IMR-90 (cell line): ENCODE results near the gene CETP. TPM values are rescaled to one million over a fixed set of nuclear protein-coding genes. Genes with fewer than 3 reads are reported as not detected.

ENCODE experiments used
- ATAC-seq: fragments of 200-7000 bp; cut with Tn5 transposase; 2 replicates; pipeline ENCODE4 v1.9.1; 2020; ENCODE audit warnings: low read depth, mild to moderate bottlenecking, moderate library complexity
- BruUV-seq: library from RNA; stranded (reverse); fragments of 400-500 nt; replicated peaks from 2 replicates; lab custom pipeline; 2021; lab: Mats Ljungman, UMichigan
- CTCF ChIA-PET: fragments of 300-600 bp; formaldehyde crosslinking; extraction: SDS; loops from one replicate; lab custom pipeline; 2021; ENCODE audit warnings: antibody characterized with exemption; lab: Yijun Ruan, JAX
- POLR2A ChIA-PET: fragments of 300-600 bp; sonication (Branson Sonifier 250); formaldehyde crosslinking; loops from one replicate; lab custom pipeline; 2022; ENCODE audit warnings: antibody characterized with exemption; ENCODE audit not compliant: unreplicated experiment; lab: Charles Lee
- DNase-seq: peaks from one replicate; pipeline ENCODE4 v3.0.0; 2013
- H2AFZ ChIP-seq: replicated peaks from 2 replicates; pipeline ENCODE3; 2013; ENCODE audit warnings: low read length, mild to moderate bottlenecking; ENCODE audit not compliant: poor library complexity
- H2AK5ac ChIP-seq: 2 replicates; pipeline ENCODE4 v1.6.1; 2013; ENCODE audit warnings: low read depth, low read length, inconsistent platforms
- H2AK9ac ChIP-seq: replicated peaks from 2 replicates; pipeline ENCODE3; 2013; ENCODE audit warnings: mild to moderate bottlenecking, low read depth, low read length, moderate library complexity; ENCODE audit not compliant: poor library complexity
- H2BK120ac ChIP-seq: 2 replicates; pipeline ENCODE4 v1.6.1; 2013; ENCODE audit warnings: low read depth, low read length, inconsistent platforms
- H2BK15ac ChIP-seq: 3 replicates; pipeline ENCODE4 v1.6.1; 2013; ENCODE audit warnings: low read depth, low read length, inconsistent platforms
- H2BK20ac ChIP-seq: 2 replicates; pipeline ENCODE4 v1.6.1; 2013; ENCODE audit warnings: low read depth, mild to moderate bottlenecking, inconsistent platforms, low read length, moderate library complexity
- H2BK5ac ChIP-seq: 2 replicates; pipeline ENCODE4 v1.6.1; 2013; ENCODE audit warnings: mild to moderate bottlenecking, low read depth, low read length, inconsistent platforms; ENCODE audit not compliant: poor library complexity, severe bottlenecking
- H3K14ac ChIP-seq: replicated peaks from 2 replicates; pipeline ENCODE4 v1.6.1; 2013; ENCODE audit warnings: low read depth, low read length, inconsistent platforms
- H3K18ac ChIP-seq: 2 replicates; pipeline ENCODE4 v1.6.1; 2013; ENCODE audit warnings: low read depth, low read length, control low read depth
- H3K23ac ChIP-seq: 2 replicates; pipeline ENCODE4 v1.6.1; 2013; ENCODE audit warnings: low read depth, low read length, inconsistent platforms
- H3K27ac ChIP-seq: 2 replicates; pipeline ENCODE4 v1.5.1; 2013; ENCODE audit warnings: mild to moderate bottlenecking, control low read depth, low read length; ENCODE audit not compliant: insufficient read depth
- H3K27me3 ChIP-seq: 2 replicates; pipeline ENCODE4 v1.6.1; 2013; ENCODE audit warnings: low read length; ENCODE audit not compliant: control insufficient read depth, insufficient read depth
- H3K36me3 ChIP-seq: 2 replicates; pipeline ENCODE4 v1.6.1; 2013; ENCODE audit warnings: low read length, mixed read lengths; ENCODE audit not compliant: control insufficient read depth, insufficient read depth
- H3K4ac ChIP-seq: 2 replicates; pipeline ENCODE4 v1.6.1; 2013; ENCODE audit warnings: low read depth, low read length, inconsistent platforms
- H3K4me1 ChIP-seq: 2 replicates; pipeline ENCODE4 v1.6.1; 2013; ENCODE audit warnings: low read length, mixed read lengths; ENCODE audit not compliant: control insufficient read depth, insufficient read depth
- H3K4me2 ChIP-seq: 2 replicates; pipeline ENCODE4 v1.6.1; 2013; ENCODE audit warnings: low read depth, mild to moderate bottlenecking, control low read depth, low read length, moderate library complexity
- H3K4me3 ChIP-seq: 2 replicates; pipeline ENCODE4 v1.5.1; 2013; ENCODE audit warnings: low read depth, mild to moderate bottlenecking, control low read depth, low read length, moderate library complexity; ENCODE audit not compliant: insufficient read depth
- H3K56ac ChIP-seq: 2 replicates; pipeline ENCODE4 v1.6.1; 2013; ENCODE audit warnings: low read length, inconsistent platforms; ENCODE audit not compliant: insufficient read depth; ENCODE audit errors: extremely low read depth
- H3K79me1 ChIP-seq, 2 experiments: 2 replicates each; pipeline ENCODE4 v1.6.1; 2013; ENCODE audit warnings: low read length in 2 of 2, inconsistent platforms in 1 of 2, low read depth in 1 of 2
- H3K9ac ChIP-seq: 2 replicates; pipeline ENCODE4 v1.6.1; 2013; ENCODE audit warnings: low read depth, low read length, control low read depth
- H3K9me1 ChIP-seq: 2 replicates; pipeline ENCODE4 v1.6.1; 2013; ENCODE audit warnings: low read length, inconsistent platforms; ENCODE audit not compliant: insufficient read depth
- H3K9me3 ChIP-seq: 2 replicates; pipeline ENCODE4 v1.6.1; 2013; ENCODE audit warnings: low read length; ENCODE audit not compliant: control insufficient read depth, insufficient read depth
- H4K20me1 ChIP-seq: 2 replicates; pipeline ENCODE4 v1.6.1; 2013; ENCODE audit warnings: low read length, inconsistent platforms; ENCODE audit not compliant: insufficient read depth
- H4K5ac ChIP-seq: 2 replicates; pipeline ENCODE4 v1.6.1; 2013; ENCODE audit warnings: mild to moderate bottlenecking, low read depth, low read length, control low read depth
- H4K8ac ChIP-seq, 2 experiments: 2 replicates each; pipeline ENCODE4 v1.6.1; 2013; ENCODE audit warnings: low read depth in 2 of 2, low read length in 2 of 2, control low read depth in 1 of 2, inconsistent platforms in 1 of 2
- H4K91ac ChIP-seq: 2 replicates; pipeline ENCODE4 v1.6.1; 2013; ENCODE audit warnings: low read depth, low read length, inconsistent platforms; ENCODE audit not compliant: insufficient read depth
- BHLHE40 ChIP-seq: fragments of 150-350 bp; IDR thresholded peaks from 2 replicates; pipeline ENCODE4 v1.6.1; 2016; ENCODE audit warnings: mild to moderate bottlenecking, low read depth, low read length
- CEBPB ChIP-seq: IDR thresholded peaks from 2 replicates; pipeline ENCODE4 v1.6.1; 2012; ENCODE audit warnings: low read depth, low read length, improper control_type of control experiment
- CHD1 ChIP-seq: IDR thresholded peaks from 2 replicates; pipeline ENCODE4 v1.6.1; 2012; ENCODE audit warnings: low read depth, low read length, improper control_type of control experiment
- CTCF ChIP-seq: conservative IDR thresholded peaks from 2 replicates; pipeline ENCODE4 v1.5.1; 2012; ENCODE audit warnings: mild to moderate bottlenecking, low read depth, low read length, improper control_type of control experiment
- ELK1 ChIP-seq: fragments of 150-350 bp; IDR thresholded peaks from 2 replicates; pipeline ENCODE4 v1.6.1; 2016; ENCODE audit warnings: low read depth, mild to moderate bottlenecking, low read length, moderate library complexity, borderline replicate concordance
- FOS ChIP-seq: fragments of 150-350 bp; IDR thresholded peaks from 2 replicates; pipeline ENCODE4 v1.6.1; 2016; ENCODE audit warnings: low read depth, low read length
- MAZ ChIP-seq: IDR thresholded peaks from 2 replicates; pipeline ENCODE4 v1.6.1; 2012; ENCODE audit warnings: low read depth, mild to moderate bottlenecking, low read length, improper control_type of control experiment, moderate library complexity, borderline replicate concordance
- MXI1 ChIP-seq: IDR thresholded peaks from 2 replicates; pipeline ENCODE4 v1.6.1; 2012; ENCODE audit warnings: low read depth, mild to moderate bottlenecking, low read length, moderate library complexity, borderline replicate concordance
- NFE2L2 ChIP-seq: fragments of 150-350 bp; IDR thresholded peaks from 2 replicates; pipeline ENCODE4 v1.6.1; 2016; ENCODE audit warnings: low read depth, mild to moderate bottlenecking, low read length
- POLR2A ChIP-seq: IDR thresholded peaks from 2 replicates; pipeline ENCODE4 v1.6.1; 2012; ENCODE audit warnings: mild to moderate bottlenecking, low read depth, low read length
- RAD21 ChIP-seq: IDR thresholded peaks from 2 replicates; pipeline ENCODE4 v1.6.1; 2012; ENCODE audit warnings: low read length, improper control_type of control experiment
- RCOR1 ChIP-seq: IDR thresholded peaks from 2 replicates; pipeline ENCODE4 v1.6.1; 2012; ENCODE audit warnings: mild to moderate bottlenecking, low read length, improper control_type of control experiment; ENCODE audit not compliant: insufficient replicate concordance
- SMC3 ChIP-seq: fragments of 150-350 bp; IDR thresholded peaks from 2 replicates; pipeline ENCODE4 v1.6.1; 2016; ENCODE audit warnings: low read depth, mild to moderate bottlenecking, antibody characterized with exemption, low read length, moderate library complexity
- USF2 ChIP-seq: fragments of 150-350 bp; IDR thresholded peaks from 2 replicates; pipeline ENCODE4 v1.6.1; 2017; ENCODE audit warnings: mild to moderate bottlenecking, antibody characterized with exemption, low read length, low read depth
- WGBS, 2 experiments: methylation state at CpG; one replicate each; pipeline versions ENCODE4 v1.1.5 to v1.1.7; 2013; ENCODE audit warnings: missing lambda C conversion rate in 2 of 2; ENCODE audit not compliant: insufficient read length in 1 of 2; ENCODE audit errors: extremely low coverage in 2 of 2; 5-methylcytosine and 5-hydroxymethylcytosine counted together
- dilution Hi-C: fragments of 300-500 bp; cut with HindIII; formaldehyde crosslinking; loops from one replicate; pipeline ENCODE4 v1.14.3; 2018; ENCODE audit warnings: low sequenced_read_pairs; ENCODE audit not compliant: unreplicated experiment
- in situ Hi-C: fragments of 300-500 bp; cut with MboI; formaldehyde crosslinking; loops from 3 replicates; pipeline ENCODE4 v1.14.3; 2019; ENCODE audit warnings: low sequenced_read_pairs, inconsistent platforms, mixed read lengths
- intact Hi-C: fragments of 100-400 bp; cut with micrococcal nuclease; formaldehyde crosslinking; loops from 2 replicates; pipeline ENCODE4 v1.10.0; 2022
- polyA plus RNA-seq, 3 experiments: library from polyadenylated mRNA; depleted of rRNA; stranded (reverse); fragments of >200 nt; gene quantifications; 2 replicates each; pipeline ENCODE4 v1.2.3, GENCODE V29; 2012; ENCODE audit warnings: low replicate concordance in 1 of 3
- total RNA-seq: library from RNA; depleted of rRNA; stranded (reverse); fragments of >200 nt; gene quantifications from 2 replicates; pipeline ENCODE4 v1.2.3, GENCODE V29; 2012

CETP gene
- total and polyA plus RNA-seq, 2 of the 4 experiments (the other 2 are of a cell fraction) = not detected

GRCh38 chr16:56983211-56983751 is 21.5 kb downstream of the CETP start:
- DNase-seq = no peak
- CTCF ChIA-PET = no interaction called here
- no peak overlapping the region for H4K91ac ChIP-seq
- H3K56ac ChIP-seq = no peak overlapping the region
- H3K9me3 ChIP-seq = no peaks in the 10 kb centered on the region
- no peak overlapping the region for H4K8ac ChIP-seq
- no peaks in the 10 kb centered on the region for H3K36me3 ChIP-seq
- no peak overlapping the region for H3K9ac ChIP-seq
- H2AK9ac ChIP-seq = peak overlapping the region; percentile 59
- POLR2A ChIA-PET = no interaction called here
- intact Hi-C loops (no loop called here), dilution Hi-C loops (no loop called here), in situ Hi-C loops (no loop called here)
- no peak overlapping the region for H2BK15ac ChIP-seq
- no peak overlapping the region for H3K23ac ChIP-seq
- H3K14ac ChIP-seq = no peak overlapping the region
- H3K4me1 ChIP-seq = peaks cover 8% of the 10 kb centered on the region
- WGBS, 2 experiments = 75% methylated on average over 2 of the region's 9 CpGs; no CpG with 5 or more reads in 1 of the 2 experiments
- TF ChIP-seq RCOR1 (no peak), POLR2A (no peak), USF2 (no peak), MXI1 (no peak), MAZ (no peak), CHD1 (no peak), CTCF (no peak), SMC3 (no peak), ELK1 (no peak), FOS (no peak), RAD21 (no peak), BHLHE40 (no peak), NFE2L2 (no peak), CEBPB (no peak)
- no peak overlapping the region for H2AFZ ChIP-seq
- no peak overlapping the region for H2BK5ac ChIP-seq
- H3K79me1 ChIP-seq = peaks cover 6 to 21% of the 10 kb centered on the region in 2 experiments; a peak in 3 of 4 replicates
- no peak overlapping the region for H3K4ac ChIP-seq
- no peak overlapping the region for H3K4me2 ChIP-seq
- H3K27me3 ChIP-seq = no peaks in the 10 kb centered on the region
- no peak overlapping the region for H2BK20ac ChIP-seq
- no TSS peak for BruUV-seq
- no peaks in the 10 kb centered on the region for H4K20me1 ChIP-seq
- no peak overlapping the region for H2AK5ac ChIP-seq
- H3K18ac ChIP-seq = no peak overlapping the region
- H3K4me3 ChIP-seq = no peak overlapping the region
- H4K5ac ChIP-seq = no peak overlapping the region
- peaks cover 16% of the 10 kb centered on the region for H3K9me1 ChIP-seq
- no peak overlapping the region for H2BK120ac ChIP-seq
- no peak for ATAC-seq
- H3K27ac ChIP-seq = no peak overlapping the region
